Measurements from ENCODE around the gene CYP51A1. TPM values are rescaled to one million over a fixed set of nuclear protein-coding genes. Genes with fewer than 3 reads are reported as not detected.

The CYP51A1 gene
- total RNA-seq, 1 donor from 2014 or later, result 175 TPM

- no peak for TF ChIP-seq CTCF (IDR thresholded peaks at IDR 0.05)
- intact Hi-C loops (cut with DNase I), result no loop called here
Observed at GRCh38 chr7:92141161-92141560, 6.9 kb upstream of the CYP51A1 start.

GRCh38 chr7:92137557-92137956 lies 3.3 kb upstream of the CYP51A1 start:
- Histone ChIP-seq H3K4me1 (peaks cover 18% of the 10 kb centered on the region), H3K9me3 (no peaks in the 10 kb centered on the region), H3K27ac (no peak overlapping the region), H3K36me3 (no peaks in the 10 kb centered on the region), H3K4me3 (no peak overlapping the region), H3K27me3 (no peaks in the 10 kb centered on the region)
- DNase-seq (no peak), ATAC-seq (no peak)
- no peak for TF ChIP-seq CTCF (IDR thresholded peaks at IDR 0.05)
- intact Hi-C loops (cut with DNase I), result no loop called here

More at GRCh38 chr7:92141161-92141560, 6.9 kb upstream of the CYP51A1 start:
- H3K36me3 ChIP-seq, result no peaks in the 10 kb centered on the region
- no peaks in the 10 kb centered on the region for H3K4me1 ChIP-seq
- DNase-seq, result no peak
- H3K27me3 ChIP-seq, result no peaks in the 10 kb centered on the region
- no peak for ATAC-seq
- H3K4me3 ChIP-seq, result no peak overlapping the region
- no peaks in the 10 kb centered on the region for H3K9me3 ChIP-seq
- H3K27ac ChIP-seq, result no peak overlapping the region

- Histone ChIP-seq H3K9me3 (no peaks in the 10 kb centered on the region), H3K36me3 (peaks cover 8% of the 10 kb centered on the region), H3K27me3 (no peaks in the 10 kb centered on the region), H3K4me3 (peak overlapping the region; percentile 96), H3K27ac (peak overlapping the region; percentile 97), H3K4me1 (peaks cover 19% of the 10 kb centered on the region)
- intact Hi-C loops (cut with DNase I), result no loop called here
- DNase-seq, result no peak
- no peak for TF ChIP-seq CTCF (IDR thresholded peaks at IDR 0.05)
- ATAC-seq, result no peak
Observed at GRCh38 chr7:92135052-92135889, 994 bp upstream of the CYP51A1 start.

- Histone ChIP-seq H3K9me3 (no peaks in the 10 kb centered on the region), H3K4me3 (peak overlapping the region; percentile 96), H3K36me3 (peaks cover 18% of the 10 kb centered on the region), H3K4me1 (peaks cover 19% of the 10 kb centered on the region), H3K27me3 (no peaks in the 10 kb centered on the region), H3K27ac (peak overlapping the region; percentile 97)
- ATAC-seq (peak; percentile 66), DNase-seq (peak; percentile 87)
- TF ChIP-seq CTCF (IDR thresholded peaks at IDR 0.05), result peak; percentile 79
- intact Hi-C loops (cut with DNase I), result no loop called here
Observed at GRCh38 chr7:92133737-92134270, 473 bp downstream of the CYP51A1 start.

- DNase-seq, result no peak
- Histone ChIP-seq H3K36me3 (peaks cover 22% of the 10 kb centered on the region), H3K27me3 (no peaks in the 10 kb centered on the region), H3K4me1 (peaks cover 19% of the 10 kb centered on the region), H3K27ac (peak overlapping the region; percentile 97), H3K4me3 (peak overlapping the region; percentile 96), H3K9me3 (no peaks in the 10 kb centered on the region)
- peak; percentile 9 for ATAC-seq
- intact Hi-C loops (cut with DNase I), result no loop called here
- no peak for TF ChIP-seq CTCF (IDR thresholded peaks at IDR 0.05)
Observed at GRCh38 chr7:92133133-92133736, 1.0 kb downstream of the CYP51A1 start.
